SK-N-SH (cell line): Measurements from ENCODE around the gene MAP2K3. TPM values are rescaled to one million over a fixed set of nuclear protein-coding genes. Genes with fewer than 3 reads are reported as not detected.

ENCODE experiments used
- CTCF ChIA-PET: fragments of 300-600, 350-600 bp; formaldehyde crosslinking; extraction: SDS; loops from one replicate; lab custom pipeline; 2021; lab: Yijun Ruan, JAX
- POLR2A ChIA-PET: fragments of 350-600 bp; sonication (Branson Sonifier 250); formaldehyde crosslinking; extraction: SDS; loops from one replicate; lab custom pipeline; 2020; ENCODE audit warnings: antibody characterized with exemption, inconsistent platforms; lab: Yijun Ruan, JAX
- DNase-seq: peaks from one replicate; pipeline ENCODE4 v3.0.0; 2012
- H2AFZ ChIP-seq: fragments of 200-600 bp; sonication (generic); 2 replicates; pipeline ENCODE4 v1.8.1; 2016; ENCODE audit warnings: antibody characterized with exemption, mild to moderate bottlenecking, low read depth
- H3F3A ChIP-seq: fragments of 200-600 bp; sonication (generic); replicated peaks from 2 replicates; pipeline ENCODE3; 2016; ENCODE audit warnings: antibody characterized with exemption, mild to moderate bottlenecking; ENCODE audit not compliant: insufficient read depth
- H3K27ac ChIP-seq, 2 experiments: fragments of 200-500 bp in 1 of 2; fragments of 200-600 bp in 1 of 2; sonication (Bioruptor generic) in 1 of 2; sonication (generic), shearing (Covaris generic) in 1 of 2; 2 replicates each; pipeline versions ENCODE4 v1.5.1 to v1.6.1; 2014 to 2016; ENCODE audit warnings: low read depth in 2 of 2, inconsistent platforms in 1 of 2, low read length in 1 of 2, mild to moderate bottlenecking in 1 of 2, mixed read lengths in 1 of 2
- H3K27me3 ChIP-seq: fragments of 200-600 bp; sonication (generic), shearing (Covaris generic); 2 replicates; pipeline ENCODE4 v1.6.1; 2016; ENCODE audit warnings: mixed run types; ENCODE audit not compliant: insufficient read depth
- H3K36me3 ChIP-seq, 2 experiments: fragments of 200-500 bp in 1 of 2; fragments of 200-600 bp in 1 of 2; sonication (Bioruptor generic) in 1 of 2; sonication (generic) in 1 of 2; replicated peaks in 1 of 2; 2 replicates each; pipeline versions ENCODE3 to v1.5.1; 2014 to 2016; ENCODE audit warnings: low read length in 1 of 2, mild to moderate bottlenecking in 1 of 2; ENCODE audit not compliant: insufficient read depth in 2 of 2, control insufficient read depth in 1 of 2
- H3K4me1 ChIP-seq, 2 experiments: fragments of 200-500 bp in 1 of 2; fragments of 200-600 bp in 1 of 2; sonication (Bioruptor generic) in 1 of 2; sonication (generic), shearing (Covaris generic) in 1 of 2; 2 replicates each; pipeline versions ENCODE4 v1.5.1 to v1.6.1; 2014 to 2016; ENCODE audit warnings: low read depth in 1 of 2, low read length in 1 of 2, mixed run types in 1 of 2; ENCODE audit not compliant: insufficient read depth in 2 of 2, control insufficient read depth in 1 of 2
- H3K4me2 ChIP-seq: fragments of 200-600 bp; sonication (generic), shearing (Covaris generic); 2 replicates; pipeline ENCODE4 v1.6.1; 2017; ENCODE audit warnings: mixed run types
- H3K4me3 ChIP-seq, 2 experiments: fragments of 200-500 bp in 1 of 2; fragments of 200-600 bp in 1 of 2; sonication (Bioruptor generic) in 1 of 2; sonication (generic), shearing (Covaris generic) in 1 of 2; 2 replicates each; pipeline versions ENCODE4 v1.5.1 to v1.8.1; 2014 to 2016; ENCODE audit warnings: low read depth in 2 of 2, inconsistent platforms in 1 of 2, low read length in 1 of 2, mild to moderate bottlenecking in 1 of 2, mixed read lengths in 1 of 2, moderate library complexity in 1 of 2
- H3K79me2 ChIP-seq: fragments of 200-600 bp; sonication (generic); 2 replicates; pipeline ENCODE4 v1.8.1; 2017; ENCODE audit warnings: mild to moderate bottlenecking; ENCODE audit not compliant: insufficient read depth
- H3K9ac ChIP-seq: fragments of 200-600 bp; sonication (generic); 2 replicates; pipeline ENCODE4 v1.6.1; 2017; ENCODE audit warnings: mixed run types
- H3K9me2 ChIP-seq: fragments of 200-600 bp; sonication (generic); 2 replicates; pipeline ENCODE4 v1.6.1; 2017; ENCODE audit warnings: mixed run types
- H3K9me3 ChIP-seq: fragments of 200-600 bp; sonication (generic); 2 replicates; pipeline ENCODE4 v1.6.1; 2017; ENCODE audit warnings: mixed run types, mild to moderate bottlenecking, moderate library complexity
- H4K20me1 ChIP-seq: fragments of 200-600 bp; sonication (generic); 2 replicates; pipeline ENCODE4 v1.6.1; 2017; ENCODE audit warnings: mild to moderate bottlenecking, mixed run types; ENCODE audit not compliant: insufficient read depth
- CHD2 ChIP-seq: fragments of 150-350 bp; IDR thresholded peaks from 2 replicates; pipeline ENCODE4 v1.6.1; 2018; ENCODE audit warnings: low read length; ENCODE audit not compliant: partially characterized antibody
- EP300 ChIP-seq, 2 experiments: IDR thresholded peaks; 2 replicates each; pipeline versions ENCODE4 v1.4.0 to v1.6.1; 2012; ENCODE audit warnings: borderline replicate concordance in 1 of 2, low read depth in 1 of 2, low read length in 1 of 2
- EZH2phosphoT487 ChIP-seq: fragments of 200-600 bp; sonication (generic); IDR thresholded peaks from 2 replicates; pipeline ENCODE4 v1.6.1; 2017; ENCODE audit warnings: low read depth, mixed run types, mild to moderate bottlenecking, antibody characterized with exemption, moderate library complexity, borderline replicate concordance
- FOXJ3 ChIP-seq: sonication (generic); formaldehyde crosslinking; IDR thresholded peaks from 2 replicates; pipeline ENCODE4 v1.5.1; 2020; ENCODE audit warnings: mild to moderate bottlenecking, missing genetic modification reagents
- FOXM1 ChIP-seq: IDR thresholded peaks from 2 replicates; pipeline ENCODE4 v1.4.0; 2012; ENCODE audit warnings: low read depth, mild to moderate bottlenecking
- MXI1 ChIP-seq: IDR thresholded peaks from 2 replicates; pipeline ENCODE4 v1.6.1; 2012; ENCODE audit warnings: mild to moderate bottlenecking, low read depth, low read length, improper control_type of control experiment
- NFIC ChIP-seq: IDR thresholded peaks from 2 replicates; pipeline ENCODE4 v1.4.0; 2012; ENCODE audit warnings: borderline replicate concordance
- NRF1 ChIP-seq: IDR thresholded peaks from 2 replicates; pipeline ENCODE4 v1.6.1; 2012; ENCODE audit warnings: low read depth, mild to moderate bottlenecking, low read length
- RAD21 ChIP-seq: IDR thresholded peaks from 2 replicates; pipeline ENCODE4 v1.6.1; 2012; ENCODE audit warnings: mild to moderate bottlenecking, low read length
- RCOR1 ChIP-seq: fragments of 150-350 bp; IDR thresholded peaks from 2 replicates; pipeline ENCODE4 v1.6.1; 2017; ENCODE audit warnings: antibody characterized with exemption, low read length
- RXRA ChIP-seq: IDR thresholded peaks from 2 replicates; pipeline ENCODE4 v1.4.0; 2012; ENCODE audit warnings: low read depth, mild to moderate bottlenecking, borderline replicate concordance
- TCF12 ChIP-seq: IDR thresholded peaks from 2 replicates; pipeline ENCODE4 v1.4.0; 2012
- WGBS: methylation state at CpG from one replicate; pipeline ENCODE4 v1.1.6; 2017; ENCODE audit warnings: low lambda C conversion rate; 5-methylcytosine and 5-hydroxymethylcytosine counted together
- polyA plus RNA-seq, 3 experiments: library from polyadenylated mRNA; depleted of rRNA; stranded (reverse); fragments of >200 nt; gene quantifications; 2 replicates each; pipeline ENCODE4 v1.2.3, GENCODE V29; 2012
- TF ChIP-seq, protein P1 (sequence below): IDR thresholded peaks from 2 replicates; pipeline ENCODE4 v1.4.0; 2012; ENCODE audit warnings: low read depth, borderline replicate concordance
- TF ChIP-seq, protein P2 (sequence below): IDR thresholded peaks from 2 replicates; pipeline ENCODE4 v1.4.0; 2012; ENCODE audit warnings: low read depth
- TF ChIP-seq, protein P3 (sequence below): fragments of 150-350 bp; IDR thresholded peaks from 2 replicates; pipeline ENCODE4 v1.6.1; 2016; ENCODE audit warnings: mild to moderate bottlenecking, low read depth, low read length
- TF ChIP-seq, protein P4 (sequence below): fragments of 150-350 bp; IDR thresholded peaks from 2 replicates; pipeline ENCODE4 v1.6.1; 2017; ENCODE audit warnings: antibody characterized with exemption, low read length, low read depth, borderline replicate concordance
- TF ChIP-seq, protein P5 (sequence below): IDR thresholded peaks from 2 replicates; pipeline ENCODE4 v1.4.0; 2012; ENCODE audit warnings: low read depth, borderline replicate concordance

The MAP2K3 gene
- polyA plus RNA-seq, 1 of the 3 experiments (the other 2 are of a cell fraction): 30.0 TPM

DNA sequence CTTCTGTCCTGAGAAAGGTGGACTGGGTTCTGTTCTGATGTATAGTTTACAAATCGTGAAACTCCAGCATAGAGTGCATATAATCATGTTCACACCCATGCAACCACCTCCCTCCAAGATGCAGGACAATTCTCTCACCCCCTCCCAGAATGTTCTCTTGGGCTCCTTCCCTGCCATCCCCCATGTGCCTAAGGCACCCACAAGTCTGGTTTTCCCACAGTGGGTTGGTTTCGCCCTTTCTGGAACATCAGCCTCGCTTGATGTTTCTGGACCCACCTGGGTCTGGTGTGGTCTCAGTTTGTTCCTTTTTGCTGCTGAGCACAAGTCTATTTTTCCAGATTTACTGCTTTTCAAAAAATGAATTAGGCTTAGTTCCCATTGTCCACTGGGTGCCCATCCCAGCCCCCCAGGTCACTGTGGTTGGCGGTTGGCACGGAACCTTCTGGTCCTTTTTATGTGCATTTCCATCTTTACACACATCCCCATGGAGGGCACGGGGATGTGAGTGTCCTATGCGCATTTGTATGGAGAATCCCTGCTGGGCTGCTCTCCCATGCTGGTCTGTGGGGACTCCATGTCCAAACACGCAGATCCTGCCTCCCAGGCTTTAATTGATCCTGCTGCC is 19.0 kb downstream of the MAP2K3 start:
- H3K9me2 ChIP-seq: no peaks in the 10 kb centered on the region
- peaks cover 6% of the 10 kb centered on the region; the same call in 1 of the 2 replicates for H3K27me3 ChIP-seq
- H3K4me1 ChIP-seq: peaks cover 0 to 15% of the 10 kb centered on the region in 2 experiments; a peak in 1 of 4 replicates
- POLR2A ChIA-PET: no interaction called here
- no peak for DNase-seq
- no peak overlapping the region for H3K4me3 ChIP-seq
- TF ChIP-seq NFIC (no peak), CHD2 (no peak), NRF1 (no peak), MXI1 (no peak), EZH2phosphoT487 (no peak), FOXJ3 (CRISPR knock-in tag) (no peak), RCOR1 (no peak), FOXM1 (no peak), RXRA (no peak), EP300 (IDR thresholded peaks at IDR 0.05; ENCODE audit: borderline replicate concordance in 1 of 2, low read depth in 1 of 2, low read length in 1 of 2) (no peak)
- TF ChIP-seq, protein P1, sequence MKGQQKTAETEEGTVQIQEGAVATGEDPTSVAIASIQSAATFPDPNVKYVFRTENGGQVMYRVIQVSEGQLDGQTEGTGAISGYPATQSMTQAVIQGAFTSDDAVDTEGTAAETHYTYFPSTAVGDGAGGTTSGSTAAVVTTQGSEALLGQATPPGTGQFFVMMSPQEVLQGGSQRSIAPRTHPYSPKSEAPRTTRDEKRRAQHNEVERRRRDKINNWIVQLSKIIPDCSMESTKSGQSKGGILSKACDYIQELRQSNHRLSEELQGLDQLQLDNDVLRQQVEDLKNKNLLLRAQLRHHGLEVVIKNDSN: no peak
- TF ChIP-seq, protein P2, sequence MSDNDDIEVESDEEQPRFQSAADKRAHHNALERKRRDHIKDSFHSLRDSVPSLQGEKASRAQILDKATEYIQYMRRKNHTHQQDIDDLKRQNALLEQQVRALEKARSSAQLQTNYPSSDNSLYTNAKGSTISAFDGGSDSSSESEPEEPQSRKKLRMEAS: no peak
- TF ChIP-seq, all 33 proteins: peak for 0
- H4K20me1 ChIP-seq: peaks cover 33% of the 10 kb centered on the region; the same call in 1 of the 2 replicates
- H3K4me2 ChIP-seq: no peak overlapping the region
- WGBS: 57% methylated on average over 8 of the region's 8 CpGs
- H3K36me3 ChIP-seq: peaks cover 4 to 39% of the 10 kb centered on the region in 2 experiments
- no peaks in the 10 kb centered on the region for H3K9me3 ChIP-seq
- H3K9ac ChIP-seq: no peak overlapping the region
- H3K27ac ChIP-seq: no peak overlapping the region
- CTCF ChIA-PET: no interaction called here
- peaks cover 13% of the 10 kb centered on the region for H3K79me2 ChIP-seq
- peaks cover 3% of the 10 kb centered on the region for H3F3A ChIP-seq
- no peak overlapping the region for H2AFZ ChIP-seq

DNA sequence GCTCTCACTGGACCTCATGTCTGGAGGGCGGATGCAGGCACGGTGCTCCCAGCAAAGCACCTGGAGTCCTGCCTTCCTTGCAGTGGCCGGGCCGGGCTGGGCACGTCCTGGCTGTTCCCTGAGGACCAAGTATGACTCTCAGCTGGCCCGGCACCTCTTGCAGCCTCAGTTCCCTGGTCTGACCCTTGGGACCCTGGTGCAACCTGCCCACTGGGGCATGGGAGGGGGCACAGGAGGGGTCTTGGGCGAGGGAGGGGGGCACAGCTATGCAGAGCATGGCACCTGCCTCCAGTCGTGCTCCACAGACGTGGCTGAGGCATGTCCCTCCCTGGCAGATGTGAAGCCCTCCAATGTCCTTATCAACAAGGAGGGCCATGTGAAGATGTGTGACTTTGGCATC is 19.6 kb downstream of the MAP2K3 start:
- POLR2A ChIA-PET: no interaction called here
- 55% methylated on average over 9 of the region's 9 CpGs for WGBS
- no peak for DNase-seq

More for the DNA sequence above, 19.6 kb downstream of the MAP2K3 start:
- peaks cover 12% of the 10 kb centered on the region for H3K79me2 ChIP-seq
- H3K9ac ChIP-seq: no peak overlapping the region
- no peak overlapping the region for H3K4me2 ChIP-seq
- H4K20me1 ChIP-seq: peaks cover 30% of the 10 kb centered on the region; the same call in 1 of the 2 replicates
- no peaks in the 10 kb centered on the region for H3K9me3 ChIP-seq
- H3K27me3 ChIP-seq: peaks cover 6% of the 10 kb centered on the region; the same call in 1 of the 2 replicates
- no peaks in the 10 kb centered on the region for H3K9me2 ChIP-seq
- CTCF ChIA-PET: no interaction called here
- peaks cover 7 to 43% of the 10 kb centered on the region in 2 experiments for H3K36me3 ChIP-seq
- no peak overlapping the region for H3K27ac ChIP-seq
- peaks cover 0 to 15% of the 10 kb centered on the region in 2 experiments; a peak in 1 of 4 replicates for H3K4me1 ChIP-seq
- no peak overlapping the region for H2AFZ ChIP-seq
- TF ChIP-seq, protein P3, sequence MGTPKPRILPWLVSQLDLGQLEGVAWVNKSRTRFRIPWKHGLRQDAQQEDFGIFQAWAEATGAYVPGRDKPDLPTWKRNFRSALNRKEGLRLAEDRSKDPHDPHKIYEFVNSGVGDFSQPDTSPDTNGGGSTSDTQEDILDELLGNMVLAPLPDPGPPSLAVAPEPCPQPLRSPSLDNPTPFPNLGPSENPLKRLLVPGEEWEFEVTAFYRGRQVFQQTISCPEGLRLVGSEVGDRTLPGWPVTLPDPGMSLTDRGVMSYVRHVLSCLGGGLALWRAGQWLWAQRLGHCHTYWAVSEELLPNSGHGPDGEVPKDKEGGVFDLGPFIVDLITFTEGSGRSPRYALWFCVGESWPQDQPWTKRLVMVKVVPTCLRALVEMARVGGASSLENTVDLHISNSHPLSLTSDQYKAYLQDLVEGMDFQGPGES: no peak
- TF ChIP-seq TCF12 (no peak), RAD21 (no peak), RCOR1 (no peak), FOXM1 (no peak), CHD2 (no peak)
- TF ChIP-seq, protein P4, sequence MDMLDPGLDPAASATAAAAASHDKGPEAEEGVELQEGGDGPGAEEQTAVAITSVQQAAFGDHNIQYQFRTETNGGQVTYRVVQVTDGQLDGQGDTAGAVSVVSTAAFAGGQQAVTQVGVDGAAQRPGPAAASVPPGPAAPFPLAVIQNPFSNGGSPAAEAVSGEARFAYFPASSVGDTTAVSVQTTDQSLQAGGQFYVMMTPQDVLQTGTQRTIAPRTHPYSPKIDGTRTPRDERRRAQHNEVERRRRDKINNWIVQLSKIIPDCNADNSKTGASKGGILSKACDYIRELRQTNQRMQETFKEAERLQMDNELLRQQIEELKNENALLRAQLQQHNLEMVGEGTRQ: no peak
- TF ChIP-seq, protein P1: no peak
- TF ChIP-seq, protein P5, sequence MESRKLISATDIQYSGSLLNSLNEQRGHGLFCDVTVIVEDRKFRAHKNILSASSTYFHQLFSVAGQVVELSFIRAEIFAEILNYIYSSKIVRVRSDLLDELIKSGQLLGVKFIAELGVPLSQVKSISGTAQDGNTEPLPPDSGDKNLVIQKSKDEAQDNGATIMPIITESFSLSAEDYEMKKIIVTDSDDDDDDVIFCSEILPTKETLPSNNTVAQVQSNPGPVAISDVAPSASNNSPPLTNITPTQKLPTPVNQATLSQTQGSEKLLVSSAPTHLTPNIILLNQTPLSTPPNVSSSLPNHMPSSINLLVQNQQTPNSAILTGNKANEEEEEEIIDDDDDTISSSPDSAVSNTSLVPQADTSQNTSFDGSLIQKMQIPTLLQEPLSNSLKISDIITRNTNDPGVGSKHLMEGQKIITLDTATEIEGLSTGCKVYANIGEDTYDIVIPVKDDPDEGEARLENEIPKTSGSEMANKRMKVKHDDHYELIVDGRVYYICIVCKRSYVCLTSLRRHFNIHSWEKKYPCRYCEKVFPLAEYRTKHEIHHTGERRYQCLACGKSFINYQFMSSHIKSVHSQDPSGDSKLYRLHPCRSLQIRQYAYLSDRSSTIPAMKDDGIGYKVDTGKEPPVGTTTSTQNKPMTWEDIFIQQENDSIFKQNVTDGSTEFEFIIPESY: no peak
- TF ChIP-seq, protein P2: no peak
- TF ChIP-seq, all 33 proteins: peak for 0
- Histone ChIP-seq H3F3A (peaks cover 3% of the 10 kb centered on the region), H3K4me3 (no peak overlapping the region)
